Measurements from ENCODE around the gene LMTK3.

The LMTK3 gene

GRCh38 chr19:48443731-48444128, 67.9 kb downstream of the LMTK3 start:
- DNase-seq: no peak

- peak in 1 of 4 experiments; percentile 12 for DNase-seq
Measured at GRCh38 chr19:48443256-48443655, 68.4 kb downstream of the LMTK3 start.

- DNase-seq: no peak
Measured at GRCh38 chr19:48442116-48443035, 69.3 kb downstream of the LMTK3 start.

- no peak for DNase-seq
Measured at GRCh38 chr19:48441360-48442050, 70.1 kb downstream of the LMTK3 start.

GRCh38 chr19:48436586-48436985, 75.0 kb downstream of the LMTK3 start:
- no peak for DNase-seq
